HG03280 (cell line): ENCODE data around the gene HSPA4L.

Experiments used
- ATAC-seq: cut with Tn5 transposase; IDR thresholded peaks from one replicate; pipeline ENCODE4 v1.9.1; 2021; ENCODE audit warnings: mild to moderate bottlenecking, moderate library complexity; ENCODE audit not compliant: unreplicated experiment

HSPA4L gene

DNA sequence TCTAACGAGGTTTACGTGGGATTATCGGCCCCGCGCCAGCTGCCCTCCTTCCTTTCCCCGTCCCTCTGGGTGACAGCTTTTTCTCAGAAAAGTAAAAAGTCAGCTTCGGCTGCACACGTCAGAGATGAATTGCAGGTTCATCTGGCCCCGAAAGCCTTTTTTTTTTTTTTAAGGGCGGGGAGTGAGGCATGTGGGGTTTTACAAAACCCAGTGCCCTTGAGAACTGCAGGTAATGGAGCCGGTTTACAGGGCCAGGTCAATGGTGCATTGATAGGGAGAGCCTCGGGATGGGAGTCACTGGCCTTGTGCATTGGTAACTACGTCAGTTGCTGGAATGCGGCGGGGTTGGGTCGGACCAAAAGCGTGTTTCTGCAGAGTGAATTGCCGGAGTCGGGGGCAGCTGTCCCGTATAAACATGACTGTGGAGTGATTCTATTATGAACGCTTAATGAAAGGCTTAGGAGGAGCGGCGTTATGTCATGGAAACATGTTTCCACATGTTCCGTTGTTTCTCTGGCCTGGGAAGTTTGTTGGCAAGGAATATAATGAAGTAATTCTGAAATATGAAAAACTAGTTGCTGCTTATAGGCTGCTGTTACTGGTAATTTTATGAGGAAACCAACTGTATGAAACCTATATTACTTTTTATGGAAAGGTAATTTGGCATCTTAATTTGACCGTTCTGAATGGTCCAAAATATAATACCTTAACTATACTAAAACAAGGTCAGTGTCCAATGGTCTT lies 1.1 kb downstream of the HSPA4L start:
- peak; percentile 4 for ATAC-seq

DNA sequence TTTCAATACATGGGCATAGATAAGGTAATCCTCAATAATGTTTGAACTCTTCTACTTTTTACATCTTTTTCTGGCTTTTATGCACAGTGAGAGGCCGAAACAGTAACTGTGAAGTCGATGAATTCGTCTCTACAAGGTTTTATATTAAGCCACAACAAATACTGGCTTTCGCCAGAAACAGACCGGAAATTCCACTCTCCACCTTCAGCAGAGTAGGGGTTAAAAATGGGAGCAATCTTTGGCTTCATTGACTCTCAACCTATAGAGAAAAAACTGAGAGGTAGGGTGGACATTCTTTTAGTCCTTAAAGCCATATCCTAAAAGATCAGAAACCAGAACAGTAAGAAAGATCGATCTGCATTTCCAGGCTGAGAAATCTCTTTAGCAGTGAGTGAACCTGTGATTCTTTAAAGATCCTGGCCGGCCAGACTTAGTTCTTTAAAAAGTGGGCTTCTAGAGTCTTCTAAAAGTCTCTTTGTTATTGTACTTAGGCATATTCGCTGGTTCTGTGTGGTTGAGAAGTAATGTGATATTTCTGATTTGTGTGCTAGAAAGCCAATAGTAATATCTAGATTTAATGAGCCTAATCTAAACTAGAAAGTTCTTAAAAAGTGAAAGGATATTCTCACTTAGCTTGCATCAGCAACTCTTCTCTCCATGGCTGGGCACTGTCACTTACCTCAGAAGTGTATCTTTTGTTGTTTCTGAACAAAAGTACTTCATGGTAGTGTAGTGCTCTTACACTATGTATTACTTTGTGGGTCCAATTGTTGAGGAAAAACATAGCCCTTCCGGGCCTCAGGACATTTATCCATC lies 2.0 kb downstream of the HSPA4L start:
- no peak for ATAC-seq

DNA sequence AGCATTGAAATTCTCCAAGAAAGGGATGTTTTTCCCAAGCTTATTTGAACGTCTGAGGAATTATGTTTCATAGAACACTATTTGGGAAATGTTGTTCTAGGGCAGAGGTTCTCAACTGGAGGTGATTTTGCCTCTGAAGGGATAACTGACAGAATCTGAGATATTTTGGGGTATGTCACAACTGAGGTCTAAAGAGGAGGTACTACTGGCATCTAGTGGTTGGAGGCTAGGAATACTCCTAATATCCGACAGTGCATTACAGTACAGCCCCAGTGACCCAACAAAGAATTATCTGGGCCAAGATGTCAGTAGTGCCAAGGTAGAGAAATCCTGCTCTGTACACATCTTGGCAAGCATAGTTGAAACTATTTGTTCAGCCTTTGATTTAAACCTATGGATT lies 6.4 kb downstream of the HSPA4L start:
- ATAC-seq = peak; percentile 65

DNA sequence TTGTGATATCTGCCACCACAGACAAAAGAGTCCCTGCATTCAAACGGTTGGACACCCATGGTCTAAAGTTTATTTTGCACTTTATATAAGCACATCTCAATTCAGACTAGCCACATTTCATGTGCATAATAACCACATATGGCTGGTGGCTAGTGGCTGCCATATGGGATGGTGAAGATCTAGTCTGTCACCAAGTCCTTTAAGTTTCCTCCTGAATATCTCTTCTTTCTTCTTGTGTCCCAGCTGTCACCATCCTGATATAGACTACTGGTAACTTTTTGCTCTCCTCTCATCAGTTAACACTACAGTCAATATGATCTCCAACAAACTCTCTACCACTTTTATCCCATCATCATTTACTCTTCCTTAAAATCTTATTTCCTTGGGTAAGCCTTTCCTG lies 9.3 kb downstream of the HSPA4L start:
- ATAC-seq = no peak

DNA sequence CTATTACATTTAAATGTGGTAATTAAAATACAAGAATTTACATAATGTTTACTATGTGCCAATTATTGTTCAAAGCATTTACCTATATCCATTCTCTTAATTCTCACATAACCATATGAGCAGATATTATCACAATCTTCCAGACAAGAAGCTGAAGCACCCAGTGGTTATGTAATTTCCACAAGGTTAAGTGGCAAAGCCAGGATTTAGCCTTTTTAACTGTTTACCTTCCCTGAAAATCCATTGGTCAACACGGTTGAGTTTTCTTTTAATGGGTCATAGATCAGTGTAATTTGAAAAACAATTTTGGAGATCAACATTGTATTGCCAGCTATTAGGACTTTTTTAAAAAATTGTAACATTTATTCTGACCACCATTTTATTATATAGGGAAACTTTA lies 11.4 kb downstream of the HSPA4L start:
- ATAC-seq = no peak

DNA sequence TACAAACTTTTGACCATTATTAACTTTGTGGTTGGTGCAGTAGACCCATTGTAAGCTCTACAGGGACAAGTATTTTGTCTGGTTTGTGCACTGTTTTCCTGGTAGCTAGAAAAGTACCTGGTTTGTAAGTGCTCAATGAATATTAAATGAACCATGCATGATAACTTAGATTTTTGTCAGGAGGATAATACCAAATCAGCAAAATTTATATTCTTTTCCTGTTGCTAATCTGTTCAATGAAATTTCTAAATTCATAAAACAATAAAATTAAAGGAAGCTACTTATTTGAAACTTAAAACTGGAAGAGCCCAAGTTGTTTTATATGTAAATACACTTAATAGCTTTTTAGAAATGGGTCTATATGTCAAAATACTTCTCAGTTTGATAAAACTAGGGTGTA lies 17.6 kb downstream of the HSPA4L start:
- no peak for ATAC-seq

DNA sequence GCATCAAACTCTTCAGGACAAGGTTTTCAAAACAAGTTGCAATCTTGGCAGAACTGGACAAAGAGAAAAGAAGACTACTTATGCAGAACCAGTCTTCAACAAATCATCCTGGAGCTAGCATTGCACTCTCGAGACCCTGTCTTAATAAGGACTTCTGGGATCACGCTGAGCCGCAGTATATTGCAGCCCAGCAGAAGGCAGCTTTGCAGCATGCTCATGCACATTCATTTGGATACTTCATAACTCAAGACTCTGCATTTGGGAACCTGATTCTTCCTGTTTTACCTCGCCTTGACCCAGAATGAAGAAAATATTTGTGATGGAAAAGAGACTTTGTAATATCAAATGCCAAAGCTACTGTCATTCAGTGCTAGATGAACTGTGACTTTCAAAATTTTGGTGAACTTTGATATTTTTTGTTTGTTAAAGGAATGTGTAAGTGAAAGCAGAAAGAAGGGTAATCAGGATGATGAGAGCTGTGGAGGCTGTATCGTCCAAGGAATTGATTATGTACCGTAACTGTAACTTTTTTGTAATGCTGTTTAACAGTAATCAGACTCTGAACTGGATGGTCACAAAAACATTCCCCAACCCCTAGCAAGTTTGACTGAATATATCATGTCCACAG lies 27.2 kb downstream of the HSPA4L start:
- ATAC-seq = no peak

DNA sequence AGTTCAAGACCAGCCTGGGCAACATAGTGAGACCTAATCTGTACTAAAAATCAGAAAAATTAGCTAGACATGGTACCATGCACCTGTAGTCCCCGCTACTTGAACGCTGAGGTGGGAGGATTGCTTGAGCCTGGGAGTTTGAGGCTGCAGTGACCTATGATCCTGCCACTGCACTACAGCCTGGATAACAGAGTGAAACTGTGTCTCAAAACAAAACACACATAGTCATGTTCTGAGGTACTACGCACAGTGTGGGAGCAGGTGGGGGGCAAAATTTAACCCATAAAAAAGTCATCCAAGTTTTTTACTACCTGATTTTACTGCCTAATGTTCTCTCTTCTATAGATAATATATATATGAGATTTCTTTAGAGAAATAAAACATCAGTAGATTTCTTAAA lies 28.4 kb downstream of the HSPA4L start:
- no peak for ATAC-seq

DNA sequence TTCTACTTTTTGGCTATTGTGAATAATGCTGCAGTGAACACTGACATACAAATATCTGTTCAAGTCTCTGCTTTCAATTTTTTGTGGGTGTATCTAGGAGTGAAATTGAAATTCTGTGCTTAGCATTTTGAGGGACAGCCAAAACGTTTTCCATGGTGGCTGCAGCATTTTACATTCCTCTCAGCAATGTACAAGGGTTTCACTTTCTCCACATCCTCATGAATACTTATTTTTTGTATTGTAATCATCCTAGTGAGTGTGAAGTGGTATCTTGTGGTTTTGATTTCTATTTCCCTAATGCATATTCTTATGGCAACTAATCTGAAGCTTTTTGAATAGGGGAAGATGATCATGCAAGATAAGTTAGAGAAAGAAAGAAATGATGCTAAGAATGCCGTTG lies 40.3 kb downstream of the HSPA4L start:
- no peak for ATAC-seq

DNA sequence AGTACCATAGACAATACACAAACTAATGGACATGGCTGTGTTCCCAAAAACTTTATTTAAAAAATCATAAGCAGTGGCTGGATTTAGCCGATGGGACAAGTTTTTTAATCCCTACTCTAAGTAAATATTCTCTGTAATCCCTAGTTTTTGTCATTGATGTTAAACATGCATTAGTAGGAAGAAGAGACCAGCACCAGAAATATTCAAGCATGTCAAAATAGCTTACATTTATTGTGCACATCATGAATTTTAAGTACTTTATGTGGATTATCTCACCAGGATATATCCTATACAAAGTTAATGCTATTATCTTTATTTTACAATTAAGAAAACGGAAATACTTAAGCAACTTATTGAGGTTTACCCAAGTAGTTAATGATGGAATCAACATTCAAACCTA lies 46.0 kb downstream of the HSPA4L start:
- ATAC-seq = no peak

DNA sequence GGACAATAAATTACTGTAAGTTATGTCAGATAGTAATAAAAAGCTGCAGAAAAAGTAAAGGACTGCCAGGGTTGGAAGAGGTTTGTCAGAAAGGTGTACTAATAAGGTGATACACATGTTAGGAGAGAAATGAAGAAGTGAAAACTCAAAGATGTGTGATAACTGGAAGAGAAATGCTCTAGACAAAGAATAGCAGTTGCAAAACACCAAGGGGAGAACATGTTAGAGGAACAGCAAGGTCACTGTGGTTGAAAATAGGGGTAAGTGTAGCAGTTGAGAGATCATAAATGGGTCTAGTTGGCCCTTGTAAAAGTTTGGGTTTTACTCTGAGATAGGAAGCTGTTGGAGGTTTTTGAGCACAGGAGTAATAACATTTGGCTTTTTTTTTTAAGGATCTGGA lies 46.9 kb downstream of the HSPA4L start:
- ATAC-seq = peak; percentile 83

DNA sequence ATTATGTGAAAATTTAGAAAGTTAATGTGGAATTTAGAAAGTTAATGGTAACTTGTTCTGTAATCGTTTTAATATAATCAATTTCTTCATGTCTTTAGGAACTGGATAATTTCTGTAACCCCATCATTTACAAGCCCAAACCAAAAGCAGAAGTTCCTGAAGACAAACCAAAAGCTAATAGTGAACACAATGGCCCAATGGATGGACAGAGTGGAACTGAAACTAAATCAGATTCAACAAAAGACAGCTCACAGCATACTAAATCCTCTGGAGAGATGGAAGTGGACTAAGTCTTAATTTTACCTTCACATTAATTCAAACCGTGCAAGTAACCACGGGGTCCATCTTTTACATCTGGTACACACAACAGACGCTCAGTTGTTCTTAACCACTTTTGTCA lies 50.5 kb downstream of the HSPA4L start:
- ATAC-seq = peak; percentile 72

DNA sequence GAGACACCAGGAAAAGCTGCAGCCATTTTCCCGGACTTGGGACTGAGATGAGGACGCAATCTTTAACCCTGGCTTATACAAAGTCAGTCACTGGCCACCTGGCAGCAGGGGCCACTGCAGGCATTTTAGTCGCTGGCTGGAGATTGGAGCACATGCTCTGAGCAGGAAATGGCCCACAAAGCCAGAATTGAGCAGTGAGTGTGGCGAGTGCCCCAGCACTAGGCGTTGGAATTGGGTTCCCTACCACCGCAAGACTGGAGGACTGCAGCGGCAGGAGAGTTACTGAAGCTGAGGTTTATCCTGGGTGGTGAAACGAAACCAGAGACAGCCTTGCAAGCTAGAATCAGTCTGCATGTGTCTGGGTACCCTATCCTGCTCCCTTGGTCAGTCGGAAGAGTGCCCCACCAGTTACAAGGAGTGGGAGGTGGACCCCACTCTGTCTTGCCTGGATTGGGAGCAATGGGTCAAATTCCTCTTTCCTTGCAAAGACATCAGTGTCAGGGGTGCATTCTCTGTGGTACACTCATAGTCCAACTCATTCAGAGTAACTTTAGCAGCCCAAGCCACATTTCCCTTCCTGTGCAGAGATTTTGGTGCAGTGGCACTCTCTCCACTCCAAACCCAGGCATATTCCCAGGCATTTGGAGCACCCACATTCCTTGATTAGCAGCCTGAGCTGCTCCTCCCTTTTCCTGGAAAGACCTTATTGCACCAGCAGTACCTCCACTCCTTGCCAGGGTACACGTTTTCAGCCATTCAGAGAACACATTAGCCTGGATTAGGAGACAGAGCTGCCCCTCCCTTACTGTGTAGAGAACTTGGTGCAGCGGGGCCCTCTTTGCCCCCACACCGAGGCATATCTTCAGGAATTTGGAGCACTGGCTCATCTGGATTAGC lies 61.8 kb downstream of the HSPA4L start:
- ATAC-seq = no peak

DNA sequence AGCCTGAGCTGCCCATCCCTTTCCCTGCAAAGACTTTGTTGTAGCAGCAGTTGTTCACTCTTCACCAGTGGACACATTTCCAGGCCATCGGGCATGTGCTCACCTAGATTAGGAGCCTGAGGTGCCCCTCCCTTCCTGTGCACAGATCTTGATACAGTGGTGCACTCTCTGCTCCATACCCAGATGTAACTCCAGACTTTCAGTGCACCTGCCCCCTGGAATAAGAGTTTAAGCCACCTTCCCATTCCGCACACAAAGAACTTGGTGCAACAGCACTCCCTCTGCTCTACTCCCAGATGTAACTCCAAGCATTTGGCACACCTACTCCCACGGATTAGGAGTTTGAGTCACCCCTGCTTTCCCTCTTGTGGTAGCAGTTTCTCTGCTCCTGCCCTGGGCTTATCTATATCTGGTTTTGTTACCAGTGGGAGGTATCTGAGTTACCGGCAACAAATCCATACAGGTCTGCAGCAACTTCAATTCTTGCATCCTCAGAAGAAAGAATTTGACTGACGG lies 62.5 kb downstream of the HSPA4L start:
- no peak for ATAC-seq

DNA sequence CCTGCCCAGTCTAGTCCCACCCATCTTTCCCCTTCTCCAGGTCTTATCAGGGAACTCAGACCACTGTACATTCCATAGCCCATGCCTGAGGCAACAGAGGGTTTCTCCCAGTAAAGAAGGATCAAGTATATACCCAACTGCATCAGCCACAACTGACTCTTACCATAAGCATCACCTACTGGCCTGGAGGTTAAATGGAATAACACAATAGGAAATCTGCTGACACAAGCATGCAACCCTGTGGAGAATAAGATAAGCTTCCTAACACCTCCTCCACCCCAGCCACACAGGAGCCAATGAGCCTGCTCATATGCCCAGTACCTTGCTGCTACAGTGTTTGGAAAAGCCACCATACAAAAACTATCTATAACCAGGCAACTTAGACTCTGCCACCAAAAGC lies 63.9 kb downstream of the HSPA4L start:
- ATAC-seq = no peak

DNA sequence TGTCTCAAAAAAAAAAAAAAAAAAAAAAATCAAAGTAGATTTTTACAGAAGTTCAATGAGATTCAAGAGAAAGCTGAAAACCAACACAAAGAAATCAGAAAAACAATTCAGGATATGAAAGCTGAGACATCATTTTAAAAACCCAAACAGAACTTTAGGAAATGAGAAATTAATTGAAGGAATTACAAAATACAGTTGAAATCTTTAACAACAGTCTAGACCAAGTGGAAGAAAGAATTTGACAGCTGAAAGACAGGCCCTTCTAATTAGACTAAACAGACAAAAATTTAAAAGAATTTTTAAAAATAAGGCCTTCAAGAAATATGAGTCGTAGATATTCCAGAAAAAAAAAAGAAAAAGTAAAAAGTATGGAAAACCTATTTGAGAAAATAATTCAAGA lies 64.6 kb downstream of the HSPA4L start:
- no peak for ATAC-seq

DNA sequence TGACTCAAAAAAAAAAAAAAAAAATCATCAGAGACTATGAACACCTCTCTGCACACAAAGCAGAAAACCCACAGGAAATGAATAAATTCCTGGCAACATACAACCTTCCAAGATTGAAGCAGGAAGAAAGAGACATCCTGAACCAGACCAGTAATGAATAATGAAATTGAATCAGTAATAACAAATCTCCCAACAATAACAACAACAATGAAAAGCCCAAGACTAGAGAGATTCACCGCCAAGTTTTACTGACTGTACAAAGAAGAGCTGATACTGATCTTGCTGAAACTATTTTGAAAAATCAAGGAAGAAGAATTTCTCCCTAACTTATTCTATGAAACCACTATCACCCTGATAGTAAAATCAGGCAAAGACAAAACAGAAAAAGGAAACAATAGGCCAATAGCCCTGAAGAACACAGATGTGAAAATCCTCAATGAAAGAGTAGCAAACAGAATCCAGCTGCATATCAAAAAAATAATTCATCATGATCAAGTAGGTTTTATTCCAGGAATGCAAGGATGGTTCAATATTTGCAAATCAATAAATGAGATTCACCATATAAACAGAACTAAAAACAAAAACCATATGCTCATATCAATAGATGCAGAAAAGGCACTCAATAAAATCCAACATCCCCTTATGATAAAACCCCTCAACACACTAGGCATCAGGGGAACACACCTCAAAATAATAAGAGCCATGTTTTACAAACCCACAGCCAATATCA lies 67.5 kb downstream of the HSPA4L start:
- ATAC-seq = no peak

DNA sequence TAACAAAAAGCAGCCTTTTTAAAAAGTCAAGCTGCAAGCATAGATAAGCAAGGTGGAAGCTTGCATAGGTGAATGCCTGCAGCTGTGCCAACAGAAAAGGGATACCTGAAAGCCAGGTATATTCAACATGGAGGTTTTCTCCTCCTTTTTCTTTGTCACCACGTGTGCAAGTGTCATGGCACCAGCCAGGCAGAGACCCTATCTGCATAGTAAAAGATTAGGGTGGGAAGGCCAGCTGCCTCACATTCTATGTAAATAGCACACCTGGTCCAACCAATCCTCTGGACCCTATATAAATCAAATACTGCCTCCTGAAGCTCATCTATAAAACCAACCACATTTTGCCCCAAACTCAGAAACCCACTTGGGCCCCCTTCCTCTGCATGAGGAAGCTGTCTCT lies 70.5 kb downstream of the HSPA4L start:
- no peak for ATAC-seq

DNA sequence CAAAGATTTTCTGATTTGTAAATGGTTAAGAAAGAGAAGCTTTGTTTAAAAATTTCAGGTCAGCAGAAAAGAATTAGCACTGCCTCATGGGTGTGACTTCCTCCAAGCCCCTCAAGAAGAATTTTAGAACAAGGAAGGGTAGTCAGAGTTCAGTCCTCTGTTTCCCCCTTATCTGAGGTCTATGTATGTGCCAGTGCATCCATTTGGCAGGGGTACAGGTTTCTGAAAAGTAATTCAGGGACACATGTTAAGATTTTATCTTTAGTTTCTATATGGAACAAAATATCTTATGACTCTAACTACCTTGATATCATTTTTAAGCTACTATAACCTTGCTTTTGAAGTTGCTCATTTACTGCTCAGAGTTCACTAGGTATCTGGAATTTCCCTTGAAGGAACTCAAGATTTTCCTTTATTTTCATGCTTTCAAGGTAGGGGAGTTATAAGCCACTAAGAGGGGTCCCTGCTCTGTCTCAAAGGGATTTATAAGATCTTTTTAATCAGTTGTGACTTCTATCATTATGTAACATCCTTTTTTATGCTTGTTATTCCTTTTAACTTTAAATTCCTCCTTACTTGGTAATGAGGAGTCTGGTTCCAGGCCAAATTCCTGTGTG lies 74.2 kb downstream of the HSPA4L start:
- ATAC-seq = no peak
